Measurements from ENCODE around the gene DIS3L2. TPM values are rescaled to one million over a fixed set of nuclear protein-coding genes. Genes with fewer than 3 reads are reported as not detected.
A peak's percentile ranks its signal among the peaks of the same experiment; 100 is the strongest.

Gene DIS3L2
- total RNA-seq, 1 donor from 2014 or later, result 23.7 TPM

- DNase-seq, result no peak
Observed at GRCh38 chr2:232200195-232200594, 238.7 kb downstream of the DIS3L2 start.

DNA sequence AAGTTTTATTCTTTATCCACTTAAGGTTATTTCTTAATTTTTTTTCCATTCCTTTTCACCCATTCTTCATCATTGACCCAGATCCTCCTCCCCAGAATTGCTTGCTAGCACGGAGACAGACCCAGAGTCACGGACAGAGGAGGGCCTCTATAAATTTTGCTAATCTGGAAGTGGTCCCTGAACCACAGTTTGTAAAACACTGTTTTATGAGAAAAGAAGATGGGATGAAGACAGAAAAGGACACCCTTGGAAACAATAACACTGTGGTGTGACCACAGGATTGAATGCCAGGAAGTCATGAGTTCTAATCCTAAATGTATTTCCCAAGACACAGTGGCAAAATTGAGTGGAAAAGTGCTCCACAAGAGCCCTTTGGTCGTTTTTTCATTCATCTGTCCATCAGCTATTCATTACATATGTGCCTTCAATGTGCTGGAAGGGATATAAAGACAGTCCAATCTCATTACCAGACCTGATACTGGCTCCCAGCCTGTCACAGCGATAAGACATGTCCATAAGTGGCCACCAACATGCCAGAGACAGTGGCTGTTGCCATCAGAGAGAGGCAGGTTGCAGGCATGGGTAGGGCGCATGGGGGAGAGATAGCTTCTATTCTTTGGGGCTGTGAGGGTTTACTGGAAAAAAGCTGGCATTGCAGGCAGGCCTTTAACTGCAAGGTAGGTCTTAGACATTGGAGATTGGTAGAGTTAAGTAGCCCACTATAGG, 241.8 kb downstream of the DIS3L2 start:
- no peak for DNase-seq

GRCh38 chr2:232203936-232204335, 242.4 kb downstream of the DIS3L2 start:
- no peak for DNase-seq

DNA sequence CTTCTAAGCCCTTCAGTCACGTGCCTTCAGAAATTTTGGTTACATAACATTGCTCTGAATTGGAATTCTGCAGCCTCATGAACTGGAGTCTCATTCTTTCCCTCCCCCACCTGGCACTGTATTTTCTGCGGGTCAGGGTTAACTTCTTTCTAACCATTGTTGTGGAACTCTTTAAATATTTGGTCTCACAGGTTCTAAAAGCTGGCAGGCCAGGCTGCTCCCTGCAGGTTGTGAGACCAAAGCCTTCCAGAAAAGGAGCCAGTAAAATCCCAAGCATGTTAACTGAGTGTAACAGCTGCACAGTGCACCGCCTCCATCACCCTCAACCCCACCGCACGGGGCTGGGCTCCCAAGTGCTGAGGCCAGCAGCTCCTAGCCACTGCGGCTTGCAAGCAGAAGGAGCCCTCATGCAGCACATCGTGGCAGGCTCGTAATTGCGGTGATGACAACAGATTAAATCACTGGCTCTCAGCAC, 243.0 kb downstream of the DIS3L2 start:
- DNase-seq, result no peak

GRCh38 chr2:232207174-232207573, 245.7 kb downstream of the DIS3L2 start:
- DNase-seq, result no peak

DNA sequence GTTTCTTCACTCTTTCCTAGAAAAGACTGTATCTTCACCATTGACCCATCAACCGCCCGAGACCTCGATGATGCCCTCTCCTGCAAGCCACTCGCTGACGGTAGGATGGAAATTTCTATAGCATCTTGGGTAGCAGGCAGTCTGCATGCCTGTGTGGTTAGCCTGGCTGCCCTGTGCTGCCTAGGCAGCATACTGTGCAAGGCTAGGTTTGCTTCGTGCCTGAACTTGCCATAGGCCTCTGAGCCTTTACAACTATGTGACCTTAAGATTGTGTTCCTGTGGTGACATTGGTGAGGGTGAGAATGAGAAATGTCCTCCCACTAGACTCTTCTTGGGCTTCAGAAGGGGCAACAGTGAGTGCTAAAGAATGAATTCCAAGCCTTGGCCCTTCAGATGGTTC, 248.8 kb downstream of the DIS3L2 start:
- no peak for DNase-seq

GRCh38 chr2:232211743-232212686, 250.5 kb downstream of the DIS3L2 start:
- DNase-seq, result no peak

- no peak for DNase-seq
Observed at GRCh38 chr2:232213176-232213575, 251.7 kb downstream of the DIS3L2 start.

DNA sequence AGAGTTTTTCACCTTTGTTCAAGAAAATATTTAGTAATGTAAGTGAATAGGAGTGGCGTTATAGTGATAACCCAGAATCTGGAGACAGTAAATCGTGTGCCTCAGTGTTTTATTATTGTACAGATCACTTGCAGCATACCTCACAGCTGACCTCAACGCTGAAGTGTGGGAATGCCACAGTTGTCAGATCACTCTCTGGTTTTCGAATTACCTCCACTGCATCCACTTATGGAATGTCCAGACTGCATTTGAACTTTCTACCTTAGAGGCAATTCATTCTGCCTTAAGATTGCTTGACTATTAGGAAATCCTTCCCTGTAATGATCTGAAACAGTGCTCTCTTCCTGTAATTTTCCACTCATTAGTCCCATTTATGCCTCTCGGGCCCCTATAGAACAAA, 252.5 kb downstream of the DIS3L2 start:
- no peak for DNase-seq

DNA sequence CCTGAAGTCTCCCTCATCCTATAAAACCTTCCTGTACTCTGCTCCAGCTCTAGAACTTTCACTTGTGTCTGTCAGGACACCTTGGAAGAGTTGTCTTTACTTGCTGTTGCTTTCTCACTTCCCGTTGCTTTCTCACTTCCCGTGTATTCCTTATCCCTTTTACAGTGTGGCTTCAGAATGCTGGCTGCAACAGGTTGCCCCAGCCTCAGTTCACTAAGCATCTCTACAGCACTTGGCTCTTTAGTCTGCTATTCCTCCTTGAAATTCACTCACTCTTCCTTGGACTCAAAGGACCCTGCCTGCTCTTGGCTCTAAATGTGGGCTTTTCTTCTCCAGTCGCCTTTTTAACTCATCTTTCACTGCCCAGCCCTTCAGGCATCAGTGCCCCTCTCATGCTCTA, 254.5 kb downstream of the DIS3L2 start:
- DNase-seq, result no peak

DNA sequence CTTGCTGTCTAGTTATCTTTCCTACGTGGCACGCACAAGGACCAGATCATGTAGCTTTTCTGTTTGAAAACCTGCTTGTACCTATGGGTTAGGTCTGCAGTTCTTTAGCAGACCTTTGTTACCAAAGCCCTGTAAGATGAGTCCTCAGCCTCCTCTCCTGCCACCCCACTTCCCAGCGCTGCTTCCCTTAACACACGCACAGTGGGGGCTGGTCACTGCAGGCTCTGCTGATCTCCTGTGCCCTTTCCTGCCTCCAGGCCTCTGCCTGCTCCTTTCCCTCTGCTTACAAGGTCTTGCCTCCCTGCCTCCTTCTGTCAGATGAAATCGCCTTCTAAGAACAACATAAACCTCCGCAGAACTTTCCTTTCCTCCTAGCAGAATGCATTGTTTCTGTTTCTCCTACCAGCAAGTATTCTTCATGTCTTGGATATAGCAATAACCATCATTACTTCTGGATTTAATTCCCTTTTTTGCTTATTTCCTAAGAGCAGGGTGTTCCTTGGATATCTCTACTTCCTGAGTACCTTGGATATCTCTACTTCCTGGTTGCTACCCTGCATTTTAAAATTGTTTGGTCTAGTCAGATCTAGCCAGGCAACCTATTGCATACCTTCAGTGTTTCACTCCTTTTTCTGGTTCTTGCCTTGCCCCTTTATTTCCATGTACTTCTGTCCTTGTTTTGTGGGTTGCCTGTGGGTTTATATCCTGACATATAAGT, 257.4 kb downstream of the DIS3L2 start:
- DNase-seq, result no peak

DNA sequence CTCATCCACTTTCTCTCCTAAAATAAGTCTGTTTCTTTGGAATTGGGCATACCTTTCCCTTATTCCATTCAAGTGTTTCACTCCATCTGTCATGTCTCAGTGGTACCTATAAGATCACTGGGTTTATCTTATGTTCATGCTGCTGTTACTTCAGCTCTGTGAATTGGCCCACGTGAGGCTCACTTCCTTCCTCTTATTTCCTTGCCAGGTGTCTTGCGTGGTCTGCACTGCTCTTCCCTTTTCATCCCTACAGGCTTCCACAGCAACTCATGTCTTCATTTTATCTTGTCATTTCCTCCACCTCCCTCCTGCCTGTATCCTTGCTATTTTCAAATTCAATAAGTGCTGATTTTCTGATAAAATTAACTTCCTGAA, 258.0 kb downstream of the DIS3L2 start:
- DNase-seq, result peak; percentile 35

- DNase-seq, result no peak
Observed at GRCh38 chr2:232219932-232220331, 258.4 kb downstream of the DIS3L2 start.

DNA sequence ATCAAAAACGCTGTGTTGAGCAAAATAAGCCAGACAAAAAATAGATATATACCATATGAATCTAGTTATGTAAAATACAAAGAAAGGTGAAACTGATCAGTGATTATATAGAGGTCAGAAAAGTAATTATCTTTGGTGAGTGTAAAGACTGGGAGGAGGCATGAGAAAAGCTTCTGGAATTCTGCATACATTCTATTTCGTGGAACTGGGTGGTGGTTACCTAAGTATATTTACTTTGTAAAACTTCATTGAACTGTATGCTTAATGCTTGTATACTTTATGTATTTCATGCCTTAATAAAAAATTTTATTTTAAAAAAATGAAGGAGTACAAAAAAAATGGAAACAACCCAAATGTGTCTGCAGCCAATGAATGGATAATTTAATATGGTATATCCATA, 263.9 kb downstream of the DIS3L2 start:
- DNase-seq, result no peak

GRCh38 chr2:232225895-232226294, 264.4 kb downstream of the DIS3L2 start:
- no peak for DNase-seq

DNA sequence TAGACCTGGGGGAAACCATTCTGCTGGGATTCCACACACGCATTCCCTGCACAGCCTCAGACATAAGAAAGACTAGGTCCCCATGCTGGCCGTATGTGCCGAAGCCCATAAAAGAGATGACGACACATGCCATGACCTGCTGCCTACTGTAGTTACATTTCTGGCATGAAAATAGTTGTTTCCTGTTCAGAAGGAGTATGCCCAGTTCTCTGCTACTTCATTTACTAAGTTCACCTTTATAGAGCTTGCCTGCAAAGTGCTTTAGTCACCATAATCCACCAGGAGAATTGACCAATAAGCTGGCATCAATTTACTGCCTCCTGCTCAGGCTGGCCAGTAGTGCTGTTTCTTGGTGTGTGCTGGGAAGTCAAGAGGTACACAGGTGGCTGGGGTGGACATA, 266.8 kb downstream of the DIS3L2 start:
- no peak for DNase-seq

DNA sequence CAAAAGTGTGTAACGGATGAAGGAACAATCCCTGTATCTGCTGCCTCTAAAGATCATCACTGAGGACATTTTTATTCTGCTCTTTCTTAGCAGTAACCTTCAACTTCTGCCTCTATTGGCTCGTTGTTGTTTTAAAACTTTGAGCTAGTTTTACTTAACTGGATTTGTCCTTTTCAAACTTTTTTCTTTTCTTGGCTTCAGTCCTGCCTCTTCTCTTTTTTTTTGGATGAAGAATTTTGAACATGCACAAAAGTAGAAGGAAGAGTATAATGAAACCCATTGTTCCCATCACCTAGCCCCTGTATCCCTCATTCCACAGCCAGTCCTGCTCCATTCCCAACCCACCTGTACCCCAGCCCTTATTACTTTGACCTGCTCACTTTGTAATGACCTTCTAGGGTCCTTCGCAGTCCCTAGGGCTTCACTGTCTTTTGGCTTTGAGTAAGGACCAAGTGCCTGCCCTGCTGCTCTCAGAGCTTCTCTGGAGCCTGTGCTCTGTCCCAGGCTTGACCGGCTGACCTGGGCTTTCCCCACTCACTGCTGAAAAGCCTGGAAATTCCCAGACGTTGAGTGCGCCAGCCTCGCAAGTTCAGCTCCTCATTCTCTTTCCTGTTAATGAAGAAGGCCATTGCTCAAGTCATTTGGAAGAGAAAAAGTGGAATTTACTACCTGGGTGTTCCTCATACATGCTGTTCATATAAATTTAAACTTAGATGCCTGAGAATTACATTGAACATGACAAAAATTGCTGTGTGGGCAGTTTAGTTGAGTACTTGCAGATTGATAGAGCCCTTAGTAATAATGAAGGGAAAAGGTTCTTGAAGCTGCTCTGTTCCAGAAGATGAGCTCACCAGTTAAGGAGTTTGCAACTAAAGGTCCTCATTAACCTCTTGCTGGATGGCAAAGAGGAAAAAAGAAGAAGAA, 267.7 kb downstream of the DIS3L2 start:
- DNase-seq, result peak; percentile 27

GRCh38 chr2:232229911-232230310, 268.4 kb downstream of the DIS3L2 start:
- no peak for DNase-seq

GRCh38 chr2:232230560-232230959, 269.0 kb downstream of the DIS3L2 start:
- peak; percentile 49 for DNase-seq

GRCh38 chr2:232231554-232231953, 270.0 kb downstream of the DIS3L2 start:
- no peak for DNase-seq

GRCh38 chr2:232232915-232233314, 271.4 kb downstream of the DIS3L2 start:
- DNase-seq, result no peak
